Gastrocnemius medialis (tissue), 4 donors: ENCODE results near the gene CNNM2. TPM values are rescaled to one million over a fixed set of nuclear protein-coding genes. Genes with fewer than 3 reads are reported as not detected.
"Not testable (repeated sequence)": the region's sequence is repeated elsewhere in the genome, so short reads cannot be mapped to it uniquely, and the experiment has no call there.

Source experiments
- ATAC-seq, 2 donors: fragments of 150-250 bp; one replicate each; pipeline ENCODE4 v1.9.1; 2016
- DNase-seq, 2 donors: peaks; one replicate each; pipeline ENCODE4 v3.0.0-alpha.2; 2019
- H3K27ac ChIP-seq, 4 donors: fragments of 200-600 bp; sonication (generic); 1 replicate in 1 of 4; 2 replicates in 3 of 4; pipeline ENCODE4 v1.5.1; 2016 to 2018; ENCODE audit warnings: mild to moderate bottlenecking in 2 of 4, moderate library complexity in 1 of 4
- H3K27me3 ChIP-seq, 3 donors: fragments of 200-600 bp; sonication (generic) in 2 of 3; 1 replicate in 1 of 3; 2 replicates in 2 of 3; pipeline versions ENCODE4 v1.5.1 to v1.6.0; 2016 to 2019; ENCODE audit warnings: mild to moderate bottlenecking in 1 of 3, moderate library complexity in 1 of 3
- H3K36me3 ChIP-seq, 2 donors: fragments of 200-600 bp; sonication (generic) in 1 of 2; one replicate each; pipeline ENCODE4 v1.5.1; 2017 to 2018
- H3K4me1 ChIP-seq, 2 donors: fragments of 200-600 bp; sonication (generic) in 1 of 2; one replicate each; pipeline ENCODE4 v1.5.1; 2016 to 2017; ENCODE audit warnings: mild to moderate bottlenecking in 2 of 2
- H3K4me3 ChIP-seq, 4 donors: fragments of 200-600 bp; sonication (generic) in 3 of 4; 1 replicate in 1 of 4; 2 replicates in 3 of 4; pipeline ENCODE4 v1.5.1; 2016 to 2019; ENCODE audit warnings: mild to moderate bottlenecking in 2 of 4
- H3K9me3 ChIP-seq, 3 donors: fragments of 200-600 bp; sonication (generic) in 2 of 3; 1 replicate in 1 of 3; 2 replicates in 2 of 3; pipeline ENCODE4 v1.5.1; 2016 to 2019
- POLR2A ChIP-seq, 2 donors: fragments of 450-650 bp; IDR thresholded peaks; one replicate each; pipeline ENCODE4 v1.6.1; 2017; ENCODE audit warnings: antibody characterized with exemption in 2 of 2, mild to moderate bottlenecking in 2 of 2, moderate library complexity in 2 of 2
- in situ Hi-C, 4 donors: fragments of 200-750 bp; cut with MboI; loops; one replicate each; pipeline versions ENCODE4 v1.15.0 to v1.8.0; 2017; ENCODE audit warnings: low sequenced_read_pairs in 4 of 4
- intact Hi-C: fragments of 100-400 bp; cut with DNase I; formaldehyde crosslinking; loops from one replicate; pipeline ENCODE4 v1.15.1; 2023; ENCODE audit warnings: low total_unique reads
- total RNA-seq, 4 donors: library from RNA; depleted of rRNA; stranded (reverse); fragments of >200 nt; gene quantifications; one replicate each; pipeline versions ENCODE4 v1.1.0 to v1.2.3, GENCODE V29; 2016
- TF ChIP-seq, protein P1 (sequence below), 5 experiments: fragments of 450-650 bp in 3 of 5; fragments of 200-600 bp in 2 of 5; sonication (generic) in 2 of 5; IDR thresholded peaks in 4 of 5; conservative IDR thresholded peaks in 1 of 5; 1 replicate in 4 of 5; 2 replicates in 1 of 5; pipeline ENCODE4 v1.5.1; 2016 to 2019; ENCODE audit warnings: antibody characterized with exemption in 5 of 5, mild to moderate bottlenecking in 3 of 5, moderate library complexity in 3 of 5

Gene CNNM2
- total RNA-seq, 4 donors from 2014 or later = 1.1 to 3.2 (median 2.0) TPM

DNA sequence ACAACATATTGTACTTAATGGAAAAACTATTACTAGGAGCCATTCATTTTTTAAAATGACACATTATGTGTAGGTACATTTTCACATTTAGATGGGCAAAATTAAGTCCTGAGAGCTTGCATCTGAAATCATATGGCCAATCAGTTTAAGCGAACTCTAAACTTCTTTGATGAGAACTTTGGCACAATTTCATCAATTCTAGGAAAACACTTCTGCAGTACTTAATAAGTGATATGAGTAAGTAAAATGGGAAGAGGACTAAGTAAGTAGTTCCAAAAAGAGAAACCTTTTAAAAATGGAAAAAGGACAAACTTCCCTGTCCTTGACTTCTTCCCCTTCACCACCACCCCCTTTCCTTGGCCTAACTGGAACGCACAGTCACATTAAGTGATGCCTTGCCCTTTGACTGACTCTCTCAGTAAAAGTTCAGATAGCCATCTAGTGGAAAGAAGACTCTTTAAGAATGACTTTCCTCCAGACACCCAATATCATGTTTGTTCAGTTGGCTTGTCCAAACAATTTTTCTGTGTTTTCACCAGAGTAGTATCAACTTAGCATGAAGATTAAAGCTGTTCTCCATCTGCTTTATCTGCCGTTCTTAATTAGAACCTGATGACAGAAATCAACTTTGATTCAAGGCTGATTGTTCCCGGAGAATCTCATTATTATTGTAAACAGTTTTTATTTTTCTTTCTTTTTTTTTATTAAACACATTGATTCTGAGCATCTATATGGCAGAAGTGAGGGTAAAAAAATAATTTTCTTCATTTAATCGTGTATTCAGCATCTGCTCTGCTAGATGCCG lies 45.1 kb downstream of the CNNM2 start:
- Histone ChIP-seq H3K4me3 (no peak overlapping the region), H3K27me3 (no peaks in the 10 kb centered on the region), H3K9me3 (no peaks in the 10 kb centered on the region), H3K36me3 (no peaks in the 10 kb centered on the region), H3K27ac (no peak overlapping the region), H3K4me1 (no peaks in the 10 kb centered on the region)
- TF ChIP-seq POLR2A (IDR thresholded peaks at IDR 0.05) = no peak
- TF ChIP-seq, protein P1, sequence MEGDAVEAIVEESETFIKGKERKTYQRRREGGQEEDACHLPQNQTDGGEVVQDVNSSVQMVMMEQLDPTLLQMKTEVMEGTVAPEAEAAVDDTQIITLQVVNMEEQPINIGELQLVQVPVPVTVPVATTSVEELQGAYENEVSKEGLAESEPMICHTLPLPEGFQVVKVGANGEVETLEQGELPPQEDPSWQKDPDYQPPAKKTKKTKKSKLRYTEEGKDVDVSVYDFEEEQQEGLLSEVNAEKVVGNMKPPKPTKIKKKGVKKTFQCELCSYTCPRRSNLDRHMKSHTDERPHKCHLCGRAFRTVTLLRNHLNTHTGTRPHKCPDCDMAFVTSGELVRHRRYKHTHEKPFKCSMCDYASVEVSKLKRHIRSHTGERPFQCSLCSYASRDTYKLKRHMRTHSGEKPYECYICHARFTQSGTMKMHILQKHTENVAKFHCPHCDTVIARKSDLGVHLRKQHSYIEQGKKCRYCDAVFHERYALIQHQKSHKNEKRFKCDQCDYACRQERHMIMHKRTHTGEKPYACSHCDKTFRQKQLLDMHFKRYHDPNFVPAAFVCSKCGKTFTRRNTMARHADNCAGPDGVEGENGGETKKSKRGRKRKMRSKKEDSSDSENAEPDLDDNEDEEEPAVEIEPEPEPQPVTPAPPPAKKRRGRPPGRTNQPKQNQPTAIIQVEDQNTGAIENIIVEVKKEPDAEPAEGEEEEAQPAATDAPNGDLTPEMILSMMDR (IDR thresholded peaks at IDR 0.05 in 4 of 5, conservative IDR thresholded peaks at IDR 0.05 in 1 of 5) = no peak
- ATAC-seq = no peak
- in situ Hi-C loops (no loop called here), intact Hi-C loops (no loop called here)
- no peak for DNase-seq

DNA sequence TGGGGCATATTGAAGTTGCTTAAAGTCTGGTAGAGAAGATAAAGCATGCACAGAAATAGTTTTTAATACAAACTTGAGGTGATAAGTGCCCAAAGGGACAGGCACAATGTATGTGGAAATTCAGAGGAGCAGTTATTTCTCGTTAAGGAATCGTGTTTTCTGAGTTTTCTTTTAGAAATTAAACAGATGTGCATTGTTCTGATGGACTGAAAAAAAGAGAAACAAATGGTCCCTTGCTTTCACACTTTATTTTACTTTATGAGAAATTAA lies 45.6 kb downstream of the CNNM2 start:
- no peak for DNase-seq
- intact Hi-C loops (no loop called here), in situ Hi-C loops (no loop called here)
- Histone ChIP-seq H3K4me1 (no peaks in the 10 kb centered on the region), H3K27me3 (no peaks in the 10 kb centered on the region), H3K9me3 (no peaks in the 10 kb centered on the region), H3K27ac (no peak overlapping the region), H3K4me3 (no peak overlapping the region), H3K36me3 (no peaks in the 10 kb centered on the region)
- ATAC-seq = no peak
- TF ChIP-seq POLR2A (IDR thresholded peaks at IDR 0.05) = no peak
- TF ChIP-seq, protein P1 (IDR thresholded peaks at IDR 0.05 in 4 of 5, conservative IDR thresholded peaks at IDR 0.05 in 1 of 5) = no peak

DNA sequence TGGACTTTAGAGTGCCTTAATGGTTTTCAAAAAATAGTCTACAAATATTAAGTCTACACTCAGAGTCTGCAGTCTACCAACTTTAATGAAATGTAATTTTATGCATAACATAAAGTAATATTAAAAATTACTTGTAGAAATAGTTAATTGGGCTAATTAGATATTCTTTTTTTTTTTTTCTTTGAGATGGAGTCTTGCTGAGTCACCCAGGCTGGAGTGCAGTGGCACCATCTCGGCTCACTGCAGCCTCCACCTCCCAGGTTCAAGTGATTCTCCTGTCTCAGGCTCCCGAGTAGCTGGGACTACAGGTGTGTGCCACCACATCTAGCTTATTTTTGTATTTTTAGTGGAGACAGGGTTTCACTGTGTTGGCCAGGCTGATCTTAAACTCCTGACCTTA lies 46.0 kb downstream of the CNNM2 start:
- H3K4me1 ChIP-seq, H3K27ac ChIP-seq, H3K27me3 ChIP-seq, H3K9me3 ChIP-seq, DNase-seq, ATAC-seq, H3K36me3 ChIP-seq, in situ Hi-C loops, intact Hi-C loops, H3K4me3 ChIP-seq: not testable (repeated sequence)

DNA sequence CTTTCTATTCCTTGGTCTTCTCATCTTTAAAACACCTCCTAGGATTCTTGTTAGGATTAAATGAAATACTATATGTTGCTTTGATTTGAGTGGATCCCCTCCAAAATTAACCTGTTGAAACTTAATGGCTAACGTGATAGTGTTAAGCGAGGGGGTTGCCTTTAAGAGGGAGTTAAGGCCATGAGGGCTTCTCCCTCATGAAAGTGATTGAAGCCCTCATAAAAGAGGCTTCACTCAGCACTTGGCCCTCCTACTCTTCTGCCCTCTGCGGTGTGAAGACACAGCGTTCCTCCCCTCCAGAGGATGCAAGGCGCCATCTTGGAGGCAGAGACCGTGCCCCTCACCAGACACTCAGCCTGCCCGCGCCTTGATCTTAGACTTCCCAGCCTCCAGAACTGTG lies 46.6 kb downstream of the CNNM2 start:
- TF ChIP-seq POLR2A (IDR thresholded peaks at IDR 0.05) = no peak
- TF ChIP-seq, protein P1 (IDR thresholded peaks at IDR 0.05 in 4 of 5, conservative IDR thresholded peaks at IDR 0.05 in 1 of 5) = no peak
- Histone ChIP-seq H3K4me3 (no peak overlapping the region), H3K27me3 (no peaks in the 10 kb centered on the region), H3K4me1 (no peaks in the 10 kb centered on the region), H3K36me3 (no peaks in the 10 kb centered on the region), H3K9me3 (no peaks in the 10 kb centered on the region), H3K27ac (no peak overlapping the region)
- intact Hi-C loops = no loop called here
- no peak for DNase-seq
- in situ Hi-C loops = no loop called here
- no peak for ATAC-seq

DNA sequence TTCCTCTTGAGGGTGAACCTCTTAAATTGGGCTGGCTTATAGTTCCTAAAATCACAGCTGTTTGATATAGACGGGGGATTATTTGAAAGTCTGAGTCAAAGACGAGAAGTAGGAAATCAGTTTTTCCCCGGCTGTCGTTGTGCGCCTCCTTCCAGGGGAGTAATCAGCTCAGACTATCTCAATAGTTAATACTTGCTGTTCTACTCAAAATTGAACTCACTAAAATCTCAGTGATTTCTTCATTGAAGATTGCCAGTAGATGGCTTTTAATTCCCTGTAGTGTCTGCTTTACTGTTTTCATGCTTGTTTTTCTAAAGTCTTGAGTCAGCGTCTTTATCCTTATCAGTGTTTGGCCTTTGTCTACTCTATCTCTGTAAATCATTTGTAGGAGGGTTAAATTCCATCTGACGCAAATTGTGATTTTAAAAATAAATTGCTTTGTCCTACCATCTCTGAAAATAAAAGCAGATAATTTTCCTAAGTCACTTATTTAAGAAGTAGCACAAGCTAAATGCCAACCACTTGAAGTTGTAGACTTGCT lies 47.3 kb downstream of the CNNM2 start:
- DNase-seq (no peak), ATAC-seq (no peak)
- Histone ChIP-seq H3K4me1 (no peaks in the 10 kb centered on the region), H3K9me3 (no peaks in the 10 kb centered on the region), H3K4me3 (no peak overlapping the region), H3K36me3 (no peaks in the 10 kb centered on the region), H3K27me3 (no peaks in the 10 kb centered on the region), H3K27ac (no peak overlapping the region)
- no peak for TF ChIP-seq POLR2A (IDR thresholded peaks at IDR 0.05)
- in situ Hi-C loops (no loop called here), intact Hi-C loops (no loop called here)

DNA sequence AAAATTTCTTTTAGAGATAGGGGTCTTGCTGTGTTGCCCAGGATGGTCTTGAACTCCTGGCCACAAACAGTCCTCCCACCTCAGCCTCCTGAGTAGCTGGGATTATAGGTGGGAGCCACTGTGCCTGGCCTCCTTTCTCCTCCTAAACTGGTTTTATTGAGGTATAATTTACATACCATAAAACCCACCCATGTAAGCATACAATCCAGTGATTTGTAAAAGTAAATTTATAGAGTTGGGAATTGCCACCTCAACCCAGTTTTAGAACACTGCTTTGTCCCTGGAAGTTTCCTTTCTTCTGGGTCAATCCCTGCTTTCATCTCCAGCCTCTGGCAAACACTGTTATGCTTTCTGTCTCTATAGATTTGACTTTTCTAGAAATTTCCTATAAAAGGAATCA lies 49.0 kb downstream of the CNNM2 start:
- Histone ChIP-seq H3K27ac (no peak overlapping the region), H3K4me3 (no peak overlapping the region), H3K9me3 (no peaks in the 10 kb centered on the region), H3K27me3 (no peaks in the 10 kb centered on the region), H3K4me1 (no peaks in the 10 kb centered on the region), H3K36me3 (no peaks in the 10 kb centered on the region)
- in situ Hi-C loops = no loop called here
- intact Hi-C loops = no loop called here
- DNase-seq = no peak
- ATAC-seq = no peak
- no peak for TF ChIP-seq POLR2A (IDR thresholded peaks at IDR 0.05)
- TF ChIP-seq, protein P1 (IDR thresholded peaks at IDR 0.05 in 4 of 5, conservative IDR thresholded peaks at IDR 0.05 in 1 of 5) = no peak
